ENCODE results near the gene HDLBP.

GRCh38 chr2:241225545-241225944 is 89.9 kb downstream of the HDLBP start:
- no peak for TF ChIP-seq CTCF (IDR thresholded peaks at IDR 0.05)
- no peak for TF ChIP-seq POLR2A (IDR thresholded peaks at IDR 0.05)

All from Peyer's patch (tissue), 4 donors.